ENCODE data around the gene KCNIP4.

DNA sequence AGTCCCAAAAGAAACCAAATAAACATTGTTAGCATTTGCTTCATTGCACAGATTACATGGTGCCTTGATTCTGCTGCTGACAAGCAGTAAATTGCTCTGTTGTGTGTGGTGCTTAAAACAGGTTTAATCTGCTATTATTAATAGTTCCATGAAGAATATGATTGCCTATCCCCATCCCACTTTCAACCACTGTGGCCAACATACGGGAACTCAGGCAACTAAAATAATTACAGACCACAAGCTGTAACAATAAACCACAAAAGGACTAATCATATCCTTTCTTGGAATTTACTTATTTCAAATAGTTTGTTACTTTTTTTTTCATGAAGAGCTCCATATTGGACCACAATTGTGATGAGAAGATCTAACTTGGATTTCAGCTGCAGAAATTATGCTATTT lies 1116.8 kb downstream of the KCNIP4 start:
- TF ChIP-seq CTCF (IDR thresholded peaks at IDR 0.05 in 2 of 3, conservative IDR thresholded peaks at IDR 0.05 in 1 of 3; ENCODE audit: insufficient read depth in 2 of 3, low read depth in 1 of 3, low read length in 3 of 3): no peak
- TF ChIP-seq FOXP4 (CRISPR knock-in tag; IDR thresholded peaks at IDR 0.05; ENCODE audit: borderline replicate concordance): no peak
- no peak for TF ChIP-seq KLF13 (tag; IDR thresholded peaks at IDR 0.05; ENCODE audit: borderline replicate concordance, low read depth)
- no peak for TF ChIP-seq STAG1 (CRISPR knock-in tag; IDR thresholded peaks at IDR 0.05; ENCODE audit: borderline replicate concordance)
- TF ChIP-seq EGR1 (conservative IDR thresholded peaks at IDR 0.05): no peak
- no peak for TF ChIP-seq BRCA1 (IDR thresholded peaks at IDR 0.05)
- no peak for TF ChIP-seq BRCA1 (CRISPR knock-in tag; IDR thresholded peaks at IDR 0.05)
- TF ChIP-seq JUNB (CRISPR knock-in tag; conservative IDR thresholded peaks at IDR 0.05): no peak
- no peak for TF ChIP-seq ZNF77 (CRISPR knock-in tag; IDR thresholded peaks at IDR 0.05)
- TF ChIP-seq RBM25 (IDR thresholded peaks at IDR 0.05; ENCODE audit: low read depth, low read length, severe bottlenecking): no peak
- TF ChIP-seq ZNF766 (CRISPR knock-in tag; conservative IDR thresholded peaks at IDR 0.05): no peak
- TF ChIP-seq GABPA (tag; conservative IDR thresholded peaks at IDR 0.05; ENCODE audit: low read depth): no peak
